Ureter (tissue), 1 donor: ENCODE data around the gene LAMTOR2. TPM values are rescaled to one million over a fixed set of nuclear protein-coding genes. Genes with fewer than 3 reads are reported as not detected.
A peak's percentile ranks its signal among the peaks of the same experiment; 100 is the strongest.

Experiments used
- DNase-seq: peaks from one replicate; pipeline ENCODE4 v3.0.0-alpha.2; 2020; ENCODE audit warnings: low spot score
- total RNA-seq: library from RNA; stranded (reverse); gene quantifications from one replicate; pipeline ENCODE4 v1.2.4, GENCODE V29; 2023
- donor health status: DM: yes; HTN: yes; CAD: no.

The LAMTOR2 gene
- total RNA-seq, 1 donor from 2014 or later, result 47.5 TPM

- DNase-seq, result no peak
Measured at GRCh38 chr1:156075775-156076204, 21.2 kb downstream of the LAMTOR2 start.

- no peak for DNase-seq
Measured at GRCh38 chr1:156076609-156077429, 22.2 kb downstream of the LAMTOR2 start.

- DNase-seq, result no peak
Measured at GRCh38 chr1:156077430-156077760, 22.8 kb downstream of the LAMTOR2 start.

- DNase-seq, result no peak
Measured at GRCh38 chr1:156078728-156079127, 24.1 kb downstream of the LAMTOR2 start.

- no peak for DNase-seq
Measured at GRCh38 chr1:156079762-156080161, 25.2 kb downstream of the LAMTOR2 start.

- no peak for DNase-seq
Measured at GRCh38 chr1:156080241-156080862, 25.8 kb downstream of the LAMTOR2 start.

- no peak for DNase-seq
Measured at GRCh38 chr1:156080863-156081179, 26.2 kb downstream of the LAMTOR2 start.

GRCh38 chr1:156081180-156081916 lies 26.8 kb downstream of the LAMTOR2 start:
- no peak for DNase-seq

- DNase-seq, result no peak
Measured at GRCh38 chr1:156081917-156082308, 27.3 kb downstream of the LAMTOR2 start.

GRCh38 chr1:156082309-156083091 lies 27.9 kb downstream of the LAMTOR2 start, which contains the start of gene MEX3A:
Gene MEX3A (minus strand): TSS chr1:156082465. CDS start chr1:156081998, 467 bp downstream.
- peak; percentile 74 for DNase-seq

GRCh38 chr1:156083800-156084790 lies 29.5 kb downstream of the LAMTOR2 start:
- DNase-seq, result no peak

- DNase-seq, result no peak
Measured at GRCh38 chr1:156086256-156086662, 31.7 kb downstream of the LAMTOR2 start.

GRCh38 chr1:156089704-156090103 lies 35.1 kb downstream of the LAMTOR2 start:
- no peak for DNase-seq

- no peak for DNase-seq
Measured at GRCh38 chr1:156090138-156090839, 35.7 kb downstream of the LAMTOR2 start.

- DNase-seq, result peak; percentile 89
Measured at GRCh38 chr1:156090840-156091188, 36.2 kb downstream of the LAMTOR2 start.

- no peak for DNase-seq
Measured at GRCh38 chr1:156091610-156092009, 37.0 kb downstream of the LAMTOR2 start.

- DNase-seq, result no peak
Measured at GRCh38 chr1:156095906-156096508, 41.4 kb downstream of the LAMTOR2 start.

- DNase-seq, result peak; percentile 93
Measured at GRCh38 chr1:156096640-156097391, 42.2 kb downstream of the LAMTOR2 start.
